NK-92 (cell line): ENCODE results near the gene UBALD1.

Source experiments
- DNase-seq: peaks from one replicate; lab custom pipeline; 2025; ENCODE audit not compliant: unreplicated experiment; lab: John Stamatoyannopoulos, UW

The UBALD1 gene

GRCh38 chr16:4646773-4647643 is 32.3 kb upstream of the UBALD1 start:
- DNase-seq, result no peak

DNA sequence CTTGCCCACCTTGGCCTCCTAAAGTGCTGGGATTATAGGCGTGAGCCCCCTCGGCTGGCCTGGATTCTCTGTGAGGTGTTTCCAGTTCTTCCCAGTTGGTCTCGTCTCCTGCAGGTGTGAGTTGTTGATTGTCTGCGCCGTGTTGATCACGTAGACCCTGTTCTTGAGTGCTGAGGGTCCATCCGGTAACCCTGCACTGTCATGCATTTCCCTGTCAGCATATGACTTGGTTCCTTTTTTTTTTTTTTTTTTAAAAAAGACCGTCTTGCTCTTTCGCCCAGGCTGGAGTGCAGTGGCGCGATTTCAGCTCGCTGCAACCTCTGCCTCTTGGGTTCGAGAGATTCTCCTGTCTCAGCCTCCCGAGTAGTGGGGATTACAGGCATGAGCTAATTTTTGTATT is 27.2 kb upstream of the UBALD1 start:
- no peak for DNase-seq

DNA sequence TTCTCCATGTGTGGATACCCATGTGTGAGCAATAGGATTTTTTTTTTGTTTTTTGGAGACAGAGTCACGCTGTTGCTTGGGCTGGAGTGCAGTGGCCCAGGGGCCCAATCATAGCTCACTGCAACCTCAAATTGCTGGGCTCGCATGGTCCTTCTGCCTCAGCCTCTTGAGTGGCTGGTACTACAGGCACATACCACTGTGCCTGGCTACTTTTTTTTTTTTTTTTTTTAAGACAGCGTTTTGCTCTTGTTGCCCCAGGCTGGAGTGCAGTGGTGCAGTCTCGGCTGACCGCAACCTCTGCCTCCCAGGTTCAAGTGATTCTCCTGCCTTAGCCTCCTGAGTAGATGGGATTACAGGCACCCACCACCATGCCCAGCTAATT is 26.6 kb upstream of the UBALD1 start:
- no peak for DNase-seq

- no peak for DNase-seq
Measured at GRCh38 chr16:4640572-4641305, 26.1 kb upstream of the UBALD1 start.

- DNase-seq, result no peak
Measured at GRCh38 chr16:4639899-4640509, 25.3 kb upstream of the UBALD1 start.

- no peak for DNase-seq
Measured at GRCh38 chr16:4637501-4638166, 22.9 kb upstream of the UBALD1 start.

GRCh38 chr16:4636196-4636595 is 21.5 kb upstream of the UBALD1 start:
- no peak for DNase-seq

DNA sequence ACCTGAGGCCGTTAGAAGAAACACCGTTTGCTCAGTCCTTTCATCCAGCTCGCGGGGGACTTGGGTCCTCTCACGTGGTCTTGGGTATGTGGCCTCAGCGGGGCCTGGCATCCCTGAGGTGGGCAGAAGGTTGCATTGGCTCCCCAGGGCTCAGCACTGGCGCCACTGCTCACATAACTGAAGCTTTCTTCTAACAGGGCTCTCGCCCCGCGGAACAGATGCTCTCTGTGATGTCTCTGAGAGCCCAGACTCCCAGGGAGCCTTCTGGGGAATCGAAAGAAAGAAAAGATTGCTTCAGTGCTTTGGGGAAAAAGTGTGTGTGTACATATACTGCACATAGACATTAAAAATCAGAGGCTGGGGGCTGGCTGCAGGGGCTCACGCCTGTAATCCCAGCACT is 20.1 kb upstream of the UBALD1 start:
- DNase-seq, result no peak

- no peak for DNase-seq
Measured at GRCh38 chr16:4633910-4634635, 19.4 kb upstream of the UBALD1 start.

GRCh38 chr16:4631444-4631843 is 16.8 kb upstream of the UBALD1 start:
- no peak for DNase-seq

DNA sequence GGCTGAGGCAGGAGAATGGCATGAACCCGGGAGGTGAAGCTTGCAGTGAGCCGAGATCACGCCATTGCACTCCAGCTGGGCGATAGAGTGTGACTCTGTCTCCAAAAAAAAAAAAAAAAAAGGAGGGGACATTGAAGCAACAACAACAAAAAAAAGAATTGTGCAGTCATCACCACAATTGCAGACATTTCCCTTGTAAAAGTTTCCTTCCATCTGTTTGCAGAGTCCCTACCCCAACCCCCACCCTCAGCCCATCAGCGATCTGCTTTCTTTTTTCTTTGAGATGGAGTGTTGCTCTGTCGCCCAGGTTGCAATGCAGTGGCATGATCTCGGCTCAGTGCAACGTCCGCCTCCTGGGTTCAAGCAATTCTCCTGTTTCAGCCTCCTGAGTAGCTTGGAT is 13.6 kb upstream of the UBALD1 start:
- DNase-seq, result no peak

DNA sequence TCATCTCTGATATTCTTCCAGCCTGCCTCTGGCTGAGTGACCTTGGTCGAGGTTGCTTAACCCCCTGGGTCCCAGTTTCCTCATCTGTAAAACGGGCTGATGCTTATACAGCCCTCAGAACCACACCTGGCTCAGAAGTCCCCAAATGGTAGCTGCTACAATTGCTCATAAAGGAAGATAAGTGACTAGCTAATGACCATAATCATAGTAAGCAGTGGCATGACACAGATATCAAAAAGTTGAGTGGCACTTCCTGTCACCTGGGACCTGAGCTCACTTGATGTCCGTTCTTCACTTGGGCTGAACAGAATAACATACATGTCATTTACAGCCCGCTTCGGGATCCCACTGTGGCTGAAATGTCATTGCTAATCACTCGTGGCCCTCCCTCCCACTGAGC is 11.7 kb upstream of the UBALD1 start:
- no peak for DNase-seq

GRCh38 chr16:4625560-4626159 is 11.0 kb upstream of the UBALD1 start:
- no peak for DNase-seq

GRCh38 chr16:4624827-4625559 is 10.3 kb upstream of the UBALD1 start:
- DNase-seq, result no peak

GRCh38 chr16:4624015-4624826 is 9.5 kb upstream of the UBALD1 start, which contains the start of gene MGRN1:
TSS of gene MGRN1 (plus strand) at chr16:4624826. CDS start at chr16:4624961, 135 bp downstream.
- no peak for DNase-seq

DNA sequence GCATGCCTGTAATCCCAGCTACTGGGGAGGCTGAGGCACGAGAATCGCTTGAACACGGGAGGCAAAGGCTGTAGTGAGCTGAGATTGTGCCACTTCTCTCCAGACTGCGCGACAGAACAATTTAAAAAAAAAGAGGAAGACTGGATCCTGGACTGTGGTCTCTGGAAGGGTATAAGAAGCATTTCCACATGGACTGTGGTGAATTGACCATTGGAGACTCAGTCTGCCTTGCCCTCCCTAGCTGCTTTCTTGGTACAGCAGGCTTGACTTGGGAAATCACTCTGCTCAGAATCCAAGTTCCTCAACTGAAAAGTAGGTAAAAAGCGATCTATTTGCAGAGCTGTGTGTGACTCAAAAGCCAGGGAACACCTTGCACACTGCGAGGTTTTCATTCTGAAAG is 8.9 kb upstream of the UBALD1 start:
- no peak for DNase-seq

DNA sequence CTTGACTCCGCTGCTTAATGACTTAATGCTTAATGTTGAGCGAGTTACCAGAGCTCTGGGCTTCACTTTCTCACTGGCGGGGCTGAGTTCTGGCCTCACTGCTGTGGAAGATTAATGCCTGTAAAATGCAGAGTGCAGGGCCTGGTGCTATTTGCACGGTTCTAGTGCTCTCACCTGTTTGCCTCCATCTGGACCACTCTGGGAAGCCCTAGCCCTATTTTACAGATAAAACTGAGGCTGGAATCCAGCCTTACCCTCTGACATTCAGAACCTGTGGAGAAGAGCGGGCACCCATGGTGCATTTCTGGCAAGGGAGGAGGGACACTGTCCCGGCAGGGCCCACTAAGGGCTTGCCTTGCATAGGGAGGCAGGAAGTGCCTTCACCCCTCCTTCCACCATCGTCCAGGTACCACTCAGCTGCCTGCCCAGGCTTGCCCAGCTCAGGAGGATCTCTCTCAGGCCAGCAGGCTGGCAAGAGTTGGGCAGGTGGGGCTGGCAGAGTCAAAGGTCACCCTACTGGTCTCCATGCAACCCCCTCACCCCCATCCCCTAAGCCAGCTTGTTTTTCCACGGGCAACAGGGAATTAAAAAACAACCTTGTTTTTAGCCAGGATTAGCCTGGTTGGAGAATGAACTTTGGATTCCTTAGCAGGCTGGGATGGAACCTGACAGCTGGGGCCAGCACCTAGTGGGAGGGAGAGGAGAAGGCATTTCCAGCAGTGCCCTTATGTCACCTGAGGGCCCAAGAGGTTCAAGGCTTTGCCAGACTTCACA is 4.1 kb upstream of the UBALD1 start:
- DNase-seq, result no peak

DNA sequence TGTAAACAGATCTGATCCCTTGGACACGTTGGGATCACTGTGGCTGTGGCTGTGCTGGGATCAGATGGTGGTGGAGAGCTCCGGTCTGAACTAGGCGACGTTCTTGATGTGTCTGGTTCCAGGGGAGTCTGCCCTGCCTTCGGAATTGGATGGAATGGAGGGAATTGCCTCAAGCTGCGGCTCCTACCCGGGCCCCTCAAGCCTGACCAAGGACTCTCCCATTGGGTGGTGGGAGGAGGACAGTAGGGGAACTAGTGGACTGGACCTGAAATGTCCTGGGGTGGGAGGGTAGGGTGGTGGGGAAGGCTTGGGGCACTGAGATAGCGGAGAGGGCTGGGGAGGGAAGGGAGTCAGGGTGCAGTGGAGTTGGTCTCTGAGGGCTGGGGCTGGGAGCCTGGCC is 3.2 kb upstream of the UBALD1 start:
- no peak for DNase-seq
